ENCODE results near the gene TFB1M. TPM values are rescaled to one million over a fixed set of nuclear protein-coding genes. Genes with fewer than 3 reads are reported as not detected.
A peak's percentile ranks its signal among the peaks of the same experiment; 100 is the strongest.

Gene TFB1M
- total RNA-seq, 1 donor from 2014 or later = 19.1 TPM

DNA sequence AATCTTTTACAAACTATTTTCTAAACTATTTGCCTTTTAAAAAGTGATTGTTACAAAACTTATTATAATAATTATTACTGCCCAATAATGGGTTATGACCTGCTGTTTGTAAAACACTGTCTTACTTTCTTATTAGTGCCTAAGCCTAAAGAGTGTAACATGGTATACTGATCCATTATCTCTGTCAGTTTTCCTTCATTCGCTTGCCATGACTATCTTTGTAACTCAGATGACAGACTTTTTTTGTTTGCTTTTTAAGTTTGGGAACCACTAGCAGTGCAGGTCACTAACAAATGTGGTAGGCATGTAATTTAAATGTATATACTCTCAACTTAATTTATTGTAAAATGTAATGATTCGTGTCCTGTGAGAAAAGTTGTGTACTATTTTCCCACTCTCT, 9.9 kb upstream of the TFB1M start:
- DNase-seq (ENCODE audit: extremely low spot score, unreplicated experiment) = no peak
- Mint-ChIP-seq H3K27ac (ENCODE audit: unreplicated experiment) (no peak overlapping the region), H3K4me3 (ENCODE audit: unreplicated experiment) (no peak overlapping the region), H3K9me3 (ENCODE audit: unreplicated experiment) (no peaks in the 10 kb centered on the region), H3K36me3 (ENCODE audit: unreplicated experiment) (no peaks in the 10 kb centered on the region), H3K27me3 (ENCODE audit: unreplicated experiment) (no peaks in the 10 kb centered on the region), H3K4me1 (ENCODE audit: unreplicated experiment) (peaks cover 12% of the 10 kb centered on the region)
- TF ChIP-seq, protein P1, sequence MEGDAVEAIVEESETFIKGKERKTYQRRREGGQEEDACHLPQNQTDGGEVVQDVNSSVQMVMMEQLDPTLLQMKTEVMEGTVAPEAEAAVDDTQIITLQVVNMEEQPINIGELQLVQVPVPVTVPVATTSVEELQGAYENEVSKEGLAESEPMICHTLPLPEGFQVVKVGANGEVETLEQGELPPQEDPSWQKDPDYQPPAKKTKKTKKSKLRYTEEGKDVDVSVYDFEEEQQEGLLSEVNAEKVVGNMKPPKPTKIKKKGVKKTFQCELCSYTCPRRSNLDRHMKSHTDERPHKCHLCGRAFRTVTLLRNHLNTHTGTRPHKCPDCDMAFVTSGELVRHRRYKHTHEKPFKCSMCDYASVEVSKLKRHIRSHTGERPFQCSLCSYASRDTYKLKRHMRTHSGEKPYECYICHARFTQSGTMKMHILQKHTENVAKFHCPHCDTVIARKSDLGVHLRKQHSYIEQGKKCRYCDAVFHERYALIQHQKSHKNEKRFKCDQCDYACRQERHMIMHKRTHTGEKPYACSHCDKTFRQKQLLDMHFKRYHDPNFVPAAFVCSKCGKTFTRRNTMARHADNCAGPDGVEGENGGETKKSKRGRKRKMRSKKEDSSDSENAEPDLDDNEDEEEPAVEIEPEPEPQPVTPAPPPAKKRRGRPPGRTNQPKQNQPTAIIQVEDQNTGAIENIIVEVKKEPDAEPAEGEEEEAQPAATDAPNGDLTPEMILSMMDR (IDR thresholded peaks at IDR 0.05) = no peak

DNA sequence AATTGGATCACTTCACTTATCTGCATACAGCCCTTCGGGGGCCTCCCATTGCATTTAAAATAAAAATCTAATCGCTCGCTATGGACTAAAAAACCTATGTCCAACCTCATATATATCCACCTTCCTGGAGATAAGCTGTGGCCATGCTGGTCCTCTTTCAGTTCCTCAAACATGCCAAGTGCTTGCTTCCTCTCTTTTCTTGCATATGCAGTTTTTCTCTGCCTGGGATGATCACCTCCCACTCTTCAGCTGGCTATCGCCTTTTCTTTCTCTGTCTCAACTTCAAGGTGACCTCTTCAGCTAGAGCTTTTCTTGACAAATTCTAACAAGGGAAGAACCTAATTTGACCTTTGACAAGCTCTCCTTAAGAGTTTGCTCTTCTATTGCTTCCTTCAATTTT, 5.6 kb upstream of the TFB1M start:
- Mint-ChIP-seq H3K4me3 (ENCODE audit: unreplicated experiment) (no peak overlapping the region), H3K36me3 (ENCODE audit: unreplicated experiment) (no peaks in the 10 kb centered on the region), H3K4me1 (ENCODE audit: unreplicated experiment) (peaks cover 7% of the 10 kb centered on the region), H3K27me3 (ENCODE audit: unreplicated experiment) (no peaks in the 10 kb centered on the region), H3K27ac (ENCODE audit: unreplicated experiment) (no peak overlapping the region), H3K9me3 (ENCODE audit: unreplicated experiment) (no peaks in the 10 kb centered on the region)
- DNase-seq (ENCODE audit: extremely low spot score, unreplicated experiment) = no peak
- TF ChIP-seq, protein P1 (IDR thresholded peaks at IDR 0.05) = no peak

DNA sequence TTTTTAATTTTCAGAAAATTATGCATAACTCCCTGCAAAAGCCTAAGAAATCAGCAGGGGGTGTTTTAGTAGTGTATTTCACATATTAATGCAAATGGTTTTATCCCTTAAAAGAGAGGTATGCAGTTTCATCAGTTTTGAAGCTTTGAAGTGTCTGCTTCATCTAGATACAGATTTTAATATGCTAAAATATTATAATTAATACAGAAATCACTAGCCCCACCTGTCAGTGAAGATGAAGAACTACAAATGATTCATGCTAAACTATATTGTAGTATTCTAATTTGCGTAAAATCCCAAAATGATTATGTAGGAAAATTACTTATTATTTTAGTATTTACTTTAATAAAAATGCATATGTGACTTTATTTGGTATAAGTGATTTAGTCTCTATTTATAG, 2.9 kb upstream of the TFB1M start:
- no peak overlapping the region for H3K27ac Mint-ChIP-seq (ENCODE audit: unreplicated experiment)
- no peaks in the 10 kb centered on the region for H3K27me3 Mint-ChIP-seq (ENCODE audit: unreplicated experiment)
- peaks cover 14% of the 10 kb centered on the region for H3K4me1 Mint-ChIP-seq (ENCODE audit: unreplicated experiment)
- DNase-seq (ENCODE audit: extremely low spot score, unreplicated experiment) = no peak
- H3K9me3 Mint-ChIP-seq (ENCODE audit: unreplicated experiment) = no peaks in the 10 kb centered on the region
- H3K4me3 Mint-ChIP-seq (ENCODE audit: unreplicated experiment) = no peak overlapping the region
- H3K36me3 Mint-ChIP-seq (ENCODE audit: unreplicated experiment) = peaks cover 1% of the 10 kb centered on the region
- TF ChIP-seq, protein P1 (IDR thresholded peaks at IDR 0.05) = peak; percentile 48

DNA sequence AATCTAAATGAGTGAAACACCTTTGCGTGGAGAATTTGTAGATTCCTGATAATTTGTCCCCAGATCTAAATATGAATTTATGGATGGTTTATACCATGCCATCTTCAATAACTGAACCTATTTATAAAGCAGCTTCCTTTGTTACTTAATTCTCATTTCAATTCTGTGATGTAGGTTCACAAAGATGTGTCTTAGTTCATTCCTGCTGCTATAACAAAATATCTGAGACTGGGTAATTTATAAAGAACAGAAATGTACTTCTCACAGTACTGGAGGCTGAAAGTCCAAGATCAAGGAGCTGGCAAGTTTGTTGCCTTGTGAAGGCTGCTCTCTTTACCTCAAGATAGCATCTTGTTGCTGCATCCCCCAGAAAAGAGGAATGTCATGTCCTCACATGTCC, 2.1 kb upstream of the TFB1M start:
- H3K27me3 Mint-ChIP-seq (ENCODE audit: unreplicated experiment) = no peaks in the 10 kb centered on the region
- H3K27ac Mint-ChIP-seq (ENCODE audit: unreplicated experiment) = no peak overlapping the region
- H3K9me3 Mint-ChIP-seq (ENCODE audit: unreplicated experiment) = no peaks in the 10 kb centered on the region
- peaks cover 14% of the 10 kb centered on the region for H3K4me1 Mint-ChIP-seq (ENCODE audit: unreplicated experiment)
- H3K4me3 Mint-ChIP-seq (ENCODE audit: unreplicated experiment) = no peak overlapping the region
- no peak for DNase-seq (ENCODE audit: extremely low spot score, unreplicated experiment)
- H3K36me3 Mint-ChIP-seq (ENCODE audit: unreplicated experiment) = peaks cover 1% of the 10 kb centered on the region
- TF ChIP-seq, protein P1 (IDR thresholded peaks at IDR 0.05) = no peak

DNA sequence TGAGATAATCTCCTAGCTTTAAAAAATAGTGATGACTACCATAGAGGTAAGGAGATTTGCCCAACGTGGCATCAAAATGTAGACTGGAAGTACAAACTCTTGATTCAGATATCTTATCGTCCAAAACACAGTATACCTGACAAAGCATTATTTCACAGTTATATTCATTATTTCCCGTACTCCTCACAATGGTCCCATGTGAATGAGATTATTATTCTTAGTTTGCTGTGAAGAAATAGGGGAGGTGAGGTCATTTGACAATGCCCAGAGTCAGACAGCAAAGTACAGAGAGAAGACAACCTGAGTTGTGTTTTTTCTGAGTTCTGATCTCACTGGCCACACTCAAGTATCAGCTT, 1.2 kb upstream of the TFB1M start:
- TF ChIP-seq, protein P1 (IDR thresholded peaks at IDR 0.05) = no peak
- no peak for DNase-seq (ENCODE audit: extremely low spot score, unreplicated experiment)
- H3K9me3 Mint-ChIP-seq (ENCODE audit: unreplicated experiment) = no peaks in the 10 kb centered on the region
- no peaks in the 10 kb centered on the region for H3K27me3 Mint-ChIP-seq (ENCODE audit: unreplicated experiment)
- peak overlapping the region; percentile 92 for H3K4me3 Mint-ChIP-seq (ENCODE audit: unreplicated experiment)
- H3K4me1 Mint-ChIP-seq (ENCODE audit: unreplicated experiment) = peaks cover 14% of the 10 kb centered on the region
- peaks cover 1% of the 10 kb centered on the region for H3K36me3 Mint-ChIP-seq (ENCODE audit: unreplicated experiment)
- H3K27ac Mint-ChIP-seq (ENCODE audit: unreplicated experiment) = peak overlapping the region; percentile 93
